ENCODE data around the gene SNX11.
A peak's percentile ranks its signal among the peaks of the same experiment; 100 is the strongest.

Gene SNX11

DNA sequence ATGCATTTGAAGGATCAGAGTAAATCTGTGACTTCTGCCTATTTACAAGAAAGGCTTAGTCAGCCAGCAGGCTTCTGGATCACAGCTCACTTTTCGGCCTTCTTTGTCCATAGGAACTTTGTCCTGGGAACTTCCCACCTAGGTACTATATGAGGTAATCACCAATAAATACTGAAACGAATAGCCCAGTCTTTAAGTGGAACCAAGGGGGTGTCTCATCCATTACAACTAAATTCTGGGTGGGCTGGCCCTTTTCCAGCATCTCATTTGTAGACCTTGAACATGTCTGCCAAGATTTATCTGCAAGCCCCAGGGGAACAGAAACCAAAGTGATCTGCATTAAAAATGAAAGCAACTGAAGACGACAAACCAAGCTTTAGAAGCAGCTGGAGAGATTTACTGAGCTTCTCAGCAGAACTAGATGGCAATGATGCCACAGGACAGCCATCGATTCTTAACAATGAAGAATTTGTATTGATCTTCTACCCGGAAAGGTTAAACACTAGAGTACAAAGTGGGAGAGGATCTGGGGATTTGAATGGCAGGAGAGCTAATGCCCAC, 55.5 kb downstream of the SNX11 start (continued):
- TF ChIP-seq, protein P1, sequence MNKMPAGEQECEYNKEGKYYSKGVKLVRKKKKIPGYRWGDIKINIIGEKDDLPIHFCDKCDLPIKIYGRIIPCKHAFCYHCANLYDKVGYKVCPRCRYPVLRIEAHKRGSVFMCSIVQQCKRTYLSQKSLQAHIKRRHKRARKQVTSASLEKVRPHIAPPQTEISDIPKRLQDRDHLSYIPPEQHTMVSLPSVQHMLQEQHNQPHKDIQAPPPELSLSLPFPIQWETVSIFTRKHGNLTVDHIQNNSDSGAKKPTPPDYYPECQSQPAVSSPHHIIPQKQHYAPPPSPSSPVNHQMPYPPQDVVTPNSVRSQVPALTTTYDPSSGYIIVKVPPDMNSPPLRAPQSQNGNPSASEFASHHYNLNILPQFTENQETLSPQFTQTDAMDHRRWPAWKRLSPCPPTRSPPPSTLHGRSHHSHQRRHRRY (tag by site-specific recombination; IDR thresholded peaks at IDR 0.05) = no peak
- no peak for TF ChIP-seq MEIS1 (CRISPR knock-in tag; IDR thresholded peaks at IDR 0.05; ENCODE audit: borderline replicate concordance)
- no peak for TF ChIP-seq ZNF133 (tag by site-specific recombination; IDR thresholded peaks at IDR 0.05)
- TF ChIP-seq, protein P2, sequence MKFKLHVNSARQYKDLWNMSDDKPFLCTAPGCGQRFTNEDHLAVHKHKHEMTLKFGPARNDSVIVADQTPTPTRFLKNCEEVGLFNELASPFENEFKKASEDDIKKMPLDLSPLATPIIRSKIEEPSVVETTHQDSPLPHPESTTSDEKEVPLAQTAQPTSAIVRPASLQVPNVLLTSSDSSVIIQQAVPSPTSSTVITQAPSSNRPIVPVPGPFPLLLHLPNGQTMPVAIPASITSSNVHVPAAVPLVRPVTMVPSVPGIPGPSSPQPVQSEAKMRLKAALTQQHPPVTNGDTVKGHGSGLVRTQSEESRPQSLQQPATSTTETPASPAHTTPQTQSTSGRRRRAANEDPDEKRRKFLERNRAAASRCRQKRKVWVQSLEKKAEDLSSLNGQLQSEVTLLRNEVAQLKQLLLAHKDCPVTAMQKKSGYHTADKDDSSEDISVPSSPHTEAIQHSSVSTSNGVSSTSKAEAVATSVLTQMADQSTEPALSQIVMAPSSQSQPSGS (tag by site-specific recombination; IDR thresholded peaks at IDR 0.05; ENCODE audit: low read depth) = peak; percentile 86
- peak; percentile 69 for TF ChIP-seq KLF10 (tag by site-specific recombination; IDR thresholded peaks at IDR 0.05)
- TF ChIP-seq, protein P3, sequence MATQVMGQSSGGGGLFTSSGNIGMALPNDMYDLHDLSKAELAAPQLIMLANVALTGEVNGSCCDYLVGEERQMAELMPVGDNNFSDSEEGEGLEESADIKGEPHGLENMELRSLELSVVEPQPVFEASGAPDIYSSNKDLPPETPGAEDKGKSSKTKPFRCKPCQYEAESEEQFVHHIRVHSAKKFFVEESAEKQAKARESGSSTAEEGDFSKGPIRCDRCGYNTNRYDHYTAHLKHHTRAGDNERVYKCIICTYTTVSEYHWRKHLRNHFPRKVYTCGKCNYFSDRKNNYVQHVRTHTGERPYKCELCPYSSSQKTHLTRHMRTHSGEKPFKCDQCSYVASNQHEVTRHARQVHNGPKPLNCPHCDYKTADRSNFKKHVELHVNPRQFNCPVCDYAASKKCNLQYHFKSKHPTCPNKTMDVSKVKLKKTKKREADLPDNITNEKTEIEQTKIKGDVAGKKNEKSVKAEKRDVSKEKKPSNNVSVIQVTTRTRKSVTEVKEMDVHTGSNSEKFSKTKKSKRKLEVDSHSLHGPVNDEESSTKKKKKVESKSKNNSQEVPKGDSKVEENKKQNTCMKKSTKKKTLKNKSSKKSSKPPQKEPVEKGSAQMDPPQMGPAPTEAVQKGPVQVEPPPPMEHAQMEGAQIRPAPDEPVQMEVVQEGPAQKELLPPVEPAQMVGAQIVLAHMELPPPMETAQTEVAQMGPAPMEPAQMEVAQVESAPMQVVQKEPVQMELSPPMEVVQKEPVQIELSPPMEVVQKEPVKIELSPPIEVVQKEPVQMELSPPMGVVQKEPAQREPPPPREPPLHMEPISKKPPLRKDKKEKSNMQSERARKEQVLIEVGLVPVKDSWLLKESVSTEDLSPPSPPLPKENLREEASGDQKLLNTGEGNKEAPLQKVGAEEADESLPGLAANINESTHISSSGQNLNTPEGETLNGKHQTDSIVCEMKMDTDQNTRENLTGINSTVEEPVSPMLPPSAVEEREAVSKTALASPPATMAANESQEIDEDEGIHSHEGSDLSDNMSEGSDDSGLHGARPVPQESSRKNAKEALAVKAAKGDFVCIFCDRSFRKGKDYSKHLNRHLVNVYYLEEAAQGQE (tag by site-specific recombination; IDR thresholded peaks at IDR 0.05) = no peak
- TF ChIP-seq MZF1 (tag by site-specific recombination; IDR thresholded peaks at IDR 0.05; ENCODE audit: borderline replicate concordance) = peak; percentile 59; the same call in 1 of the 2 replicates
- no peak for TF ChIP-seq ZNF76 (tag by site-specific recombination; IDR thresholded peaks at IDR 0.05; ENCODE audit: borderline replicate concordance, low read depth)
- TF ChIP-seq ZNF843 (tag by site-specific recombination; IDR thresholded peaks at IDR 0.05) = peak; percentile 75
- peak; percentile 91 for TF ChIP-seq GLIS1 (tag by site-specific recombination; IDR thresholded peaks at IDR 0.05)

DNA sequence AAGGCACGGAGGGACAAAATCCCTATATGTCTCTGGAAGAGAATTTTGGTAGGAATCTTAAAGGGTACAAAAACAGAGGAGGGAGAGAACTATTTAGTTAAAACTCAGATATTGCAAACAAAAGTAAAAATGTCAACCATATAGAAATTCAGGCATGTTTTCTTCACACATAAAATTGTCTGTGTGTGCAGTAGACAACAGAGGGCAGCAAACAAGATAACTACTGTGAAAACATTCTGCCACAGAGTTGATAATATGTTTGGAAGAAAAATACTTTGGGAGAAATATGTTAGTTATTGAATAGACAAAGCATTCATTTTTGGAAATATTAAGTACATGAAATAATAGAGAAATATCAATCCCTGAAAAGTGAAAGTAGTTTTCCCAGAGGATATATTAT, 56.2 kb downstream of the SNX11 start:
- H3K27ac ChIP-seq (ENCODE audit: extremely low read depth, low read depth, low read length) = no peak overlapping the region
- H3K36me3 ChIP-seq (ENCODE audit: control insufficient read depth in 2 of 2, insufficient read depth in 1 of 2, low read length in 2 of 2) = no peaks in the 10 kb centered on the region
- no peak overlapping the region for H3K4me3 ChIP-seq (ENCODE audit: low read depth, low read length)
- TF ChIP-seq ZNF704 (tag by site-specific recombination; IDR thresholded peaks at IDR 0.05) (no peak), ZNF398 (tag by site-specific recombination; IDR thresholded peaks at IDR 0.05) (no peak), ZNF791 (tag by site-specific recombination; IDR thresholded peaks at IDR 0.05) (no peak), YY1 (tag by site-specific recombination; IDR thresholded peaks at IDR 0.05) (no peak), ZNF660 (tag by site-specific recombination; IDR thresholded peaks at IDR 0.05) (no peak), ZNF707 (tag by site-specific recombination; IDR thresholded peaks at IDR 0.05) (no peak), ZNF211 (tag by site-specific recombination; IDR thresholded peaks at IDR 0.05; ENCODE audit: low read depth) (no peak), SP3 (tag by site-specific recombination; IDR thresholded peaks at IDR 0.05) (no peak)
- CTCF ChIA-PET = interaction anchor here (0.6 to 1.3 kb wide), 4 partner anchors 18 to 1272 kb away, joined by 3 to 5 read pairs (median 4); no protein-coding TSS in a partner anchor
- H3K9me3 ChIP-seq (ENCODE audit: control insufficient read depth, insufficient read depth, low read depth, low read length) = no peaks in the 10 kb centered on the region
- POLR2A ChIA-PET = no interaction called here
- H3K4me1 ChIP-seq (ENCODE audit: control insufficient read depth, insufficient read depth, low read length) = peaks cover 36% of the 10 kb centered on the region
